GM12878 (cell line): Measurements from ENCODE around the gene GBX1. TPM values are rescaled to one million over a fixed set of nuclear protein-coding genes. Genes with fewer than 3 reads are reported as not detected.

Experiments
- ATAC-seq: fragments of 200-7000 bp; cut with Tn5 transposase; 3 replicates; pipeline ENCODE4 v1.9.1; 2020; ENCODE audit warnings: mild to moderate bottlenecking, moderate library complexity
- BruUV-seq: library from RNA; stranded (reverse); fragments of 400-500 nt; replicated peaks from 2 replicates; lab custom pipeline; 2021; lab: Mats Ljungman, UMichigan
- CTCF ChIA-PET: fragments of 300-600 bp; sonication (Branson Sonifier 250); formaldehyde crosslinking; extraction: SDS; loops from one replicate; lab custom pipeline; 2021; ENCODE audit warnings: inconsistent platforms; lab: Yijun Ruan, JAX
- POLR2A ChIA-PET: fragments of 350-600 bp; formaldehyde crosslinking; extraction: SDS; loops from one replicate; lab custom pipeline; 2021; ENCODE audit warnings: inconsistent platforms; lab: Charles Lee
- RAD21 ChIA-PET: fragments of 300-600 bp; sonication (Branson Sonifier 250); formaldehyde crosslinking; loops from one replicate; lab custom pipeline; 2023; ENCODE audit warnings: antibody characterized with exemption; ENCODE audit not compliant: unreplicated experiment; lab: Charles Lee
- SMC1A ChIA-PET: fragments of 300-600 bp; sonication (Branson Sonifier 250); formaldehyde crosslinking; loops from one replicate; lab custom pipeline; 2023; ENCODE audit not compliant: unreplicated experiment, uncharacterized antibody; lab: Charles Lee
- DNase-seq: peaks from one replicate; pipeline ENCODE4 v3.0.0-alpha.2; 2011; ENCODE audit warnings: low read depth, low spot score
- FAIRE-seq: peaks from 3 replicates; lab custom pipeline; 2011; peaks lifted over from hg19 to GRCh38; lab: Jason Lieb, UNC
- H2AFZ ChIP-seq: 2 replicates; pipeline ENCODE4 v1.6.0; 2011; ENCODE audit warnings: low read depth, low read length, control low read depth; ENCODE audit not compliant: control insufficient read depth
- H3K27ac ChIP-seq: 2 replicates; pipeline ENCODE4 v1.5.1; 2011; ENCODE audit warnings: control low read depth; ENCODE audit not compliant: control insufficient read depth, insufficient read depth
- H3K27me3 ChIP-seq, 2 experiments: replicated peaks in 1 of 2; 2 replicates each; pipeline versions ENCODE4 v1.6.0 to v1.6.1; 2011; ENCODE audit warnings: low read length in 1 of 2; ENCODE audit not compliant: control insufficient read depth in 2 of 2, insufficient read depth in 2 of 2
- H3K36me3 ChIP-seq, 2 experiments: 2 replicates each; pipeline ENCODE4 v1.5.1; 2011; ENCODE audit warnings: low read length in 1 of 2; ENCODE audit not compliant: control insufficient read depth in 2 of 2, insufficient read depth in 2 of 2
- H3K4me1 ChIP-seq: 2 replicates; pipeline ENCODE4 v1.6.1; 2011; ENCODE audit warnings: mild to moderate bottlenecking, low read length, moderate library complexity, mixed read lengths; ENCODE audit not compliant: control insufficient read depth, insufficient read depth
- H3K4me2 ChIP-seq: 2 replicates; pipeline ENCODE4 v1.6.0; 2011; ENCODE audit warnings: control low read depth; ENCODE audit not compliant: control insufficient read depth, insufficient read depth
- H3K4me3 ChIP-seq: fragments of 200-600 bp; sonication (generic); 2 replicates; pipeline ENCODE4 v1.5.1; 2016
- H3K79me2 ChIP-seq: 2 replicates; pipeline ENCODE4 v1.6.0; 2011; ENCODE audit warnings: low read length; ENCODE audit not compliant: control insufficient read depth, insufficient read depth
- H3K9ac ChIP-seq: 2 replicates; pipeline ENCODE4 v1.8.0; 2011; ENCODE audit warnings: low read length, control low read depth, mixed read lengths; ENCODE audit not compliant: control insufficient read depth, insufficient read depth
- H3K9me3 ChIP-seq: replicated peaks from 3 replicates; pipeline ENCODE4 v1.5.1; 2011; ENCODE audit warnings: mild to moderate bottlenecking, low read length; ENCODE audit not compliant: control insufficient read depth, insufficient read depth
- H4K20me1 ChIP-seq: 2 replicates; pipeline ENCODE4 v1.6.0; 2011; ENCODE audit not compliant: control insufficient read depth, insufficient read depth
- ASH2L ChIP-seq: fragments of 300-600, 200-600 bp; sonication (generic); IDR thresholded peaks from 2 replicates; pipeline ENCODE4 v1.6.1; 2017; ENCODE audit warnings: low read depth, mild to moderate bottlenecking, borderline replicate concordance
- MEF2A ChIP-seq: IDR thresholded peaks from 2 replicates; pipeline ENCODE4 v1.6.1; 2011; ENCODE audit warnings: low read depth, mild to moderate bottlenecking, low read length, moderate library complexity; ENCODE audit not compliant: insufficient read depth
- MYB ChIP-seq: fragments of 150-350 bp; IDR thresholded peaks from 2 replicates; pipeline ENCODE4 v1.6.1; 2014; ENCODE audit warnings: mild to moderate bottlenecking, low read depth, low read length, borderline replicate concordance
- NBN ChIP-seq: fragments of 450-650 bp; IDR thresholded peaks from 2 replicates; pipeline ENCODE4 v1.6.1; 2016
- NFIC ChIP-seq: IDR thresholded peaks from 2 replicates; pipeline ENCODE4 v1.6.1; 2012; ENCODE audit warnings: low read depth, mild to moderate bottlenecking, inconsistent platforms, low read length, moderate library complexity
- POLR2AphosphoS2 ChIP-seq: IDR thresholded peaks from 2 replicates; pipeline ENCODE4 v1.6.1; 2011; ENCODE audit warnings: low read depth, mild to moderate bottlenecking, low read length, improper control_type of control experiment, moderate library complexity
- POLR2AphosphoS5 ChIP-seq: IDR thresholded peaks from 2 replicates; pipeline ENCODE4 v1.6.1; 2011; ENCODE audit warnings: mild to moderate bottlenecking, low read length, inconsistent platforms
- RBBP5 ChIP-seq: fragments of 200-600 bp; sonication (generic); conservative IDR thresholded peaks from 2 replicates; pipeline ENCODE4 v1.6.1; 2016
- SUPT20H ChIP-seq: IDR thresholded peaks from 2 replicates; pipeline ENCODE4 v1.6.1; 2011; ENCODE audit warnings: low read depth, mild to moderate bottlenecking, low read length, moderate library complexity, borderline replicate concordance; ENCODE audit not compliant: control insufficient read depth
- WRNIP1 ChIP-seq: IDR thresholded peaks from 2 replicates; pipeline ENCODE4 v1.6.1; 2011; ENCODE audit warnings: low read depth, low read length, improper control_type of control experiment, borderline replicate concordance
- ZNF622 ChIP-seq: fragments of 450-650 bp; IDR thresholded peaks from 2 replicates; pipeline ENCODE4 v1.6.1; 2017; ENCODE audit warnings: mild to moderate bottlenecking, inconsistent platforms
- WGBS: methylation state at CpG from one replicate; pipeline ENCODE4 v1.1.6; 2016; ENCODE audit warnings: low lambda C conversion rate; ENCODE audit not compliant: insufficient replicate concordance, insufficient coverage; ENCODE audit errors: missing lambda C conversion rate; 5-methylcytosine and 5-hydroxymethylcytosine counted together
- in situ Hi-C: fragments of 300-500 bp; cut with MboI; formaldehyde crosslinking; loops from 9 replicates; pipeline ENCODE4 v1.14.3; 2018; ENCODE audit warnings: mixed read lengths
- intact Hi-C: fragments of 100-400 bp; cut with micrococcal nuclease; formaldehyde crosslinking; loops from one replicate; pipeline ENCODE4 v1.14.2; 2022; ENCODE audit not compliant: unreplicated experiment
- polyA plus RNA-seq, 11 experiments: library from polyadenylated mRNA; depleted of rRNA in 4 of 11; unstranded in 6 of 11; stranded (reverse) in 5 of 11; fragments of >200 nt; fragmentation: Nextera tagmentation in 4 of 11; fragmentation: Illumina TruSeq in 1 of 11; extraction: Ambion mirVana in 4 of 11; extraction: Trizol in 1 of 11; gene quantifications; 1 replicate in 1 of 11; 2 replicates in 10 of 11; pipeline versions ENCODE4 v1.2.1 to v1.2.3, GENCODE V29; 2011 to 2016; ENCODE audit warnings: inconsistent platforms in 2 of 11, missing spikeins in 2 of 11, low read depth in 1 of 11
- total RNA-seq, 4 experiments: library from RNA; depleted of rRNA in 3 of 4; stranded (reverse); fragments of >200 nt in 3 of 4; fragmentation: Illumina TruSeq in 1 of 4; extraction: Trizol in 1 of 4; gene quantifications; 2 replicates each; pipeline versions ENCODE4 v1.2.1 to v1.2.3, GENCODE V29; 2013 to 2021
- TF ChIP-seq, protein P1 (sequence below): fragments of 450-650 bp; IDR thresholded peaks from 2 replicates; pipeline ENCODE4 v1.6.1; 2016; ENCODE audit warnings: mild to moderate bottlenecking, moderate library complexity, borderline replicate concordance
- TF ChIP-seq, protein P2 (sequence below): fragments of 450-650 bp; conservative IDR thresholded peaks from 2 replicates; pipeline ENCODE4 v1.6.1; 2017; ENCODE audit warnings: mild to moderate bottlenecking, moderate library complexity
- TF ChIP-seq, protein P3 (sequence below): fragments of 450-650 bp; IDR thresholded peaks from 2 replicates; pipeline ENCODE4 v1.6.1; 2017; ENCODE audit warnings: low read depth, mild to moderate bottlenecking, moderate library complexity
- TF ChIP-seq, protein P4 (sequence below): IDR thresholded peaks from 2 replicates; pipeline ENCODE4 v1.6.1; 2012; ENCODE audit warnings: low read depth, low read length, improper control_type of control experiment

GBX1 gene
- total and polyA plus RNA-seq, 10 of the 15 experiments (the other 5 are each of a cell fraction or from before 2014, with no cell fraction given): not detected

DNA sequence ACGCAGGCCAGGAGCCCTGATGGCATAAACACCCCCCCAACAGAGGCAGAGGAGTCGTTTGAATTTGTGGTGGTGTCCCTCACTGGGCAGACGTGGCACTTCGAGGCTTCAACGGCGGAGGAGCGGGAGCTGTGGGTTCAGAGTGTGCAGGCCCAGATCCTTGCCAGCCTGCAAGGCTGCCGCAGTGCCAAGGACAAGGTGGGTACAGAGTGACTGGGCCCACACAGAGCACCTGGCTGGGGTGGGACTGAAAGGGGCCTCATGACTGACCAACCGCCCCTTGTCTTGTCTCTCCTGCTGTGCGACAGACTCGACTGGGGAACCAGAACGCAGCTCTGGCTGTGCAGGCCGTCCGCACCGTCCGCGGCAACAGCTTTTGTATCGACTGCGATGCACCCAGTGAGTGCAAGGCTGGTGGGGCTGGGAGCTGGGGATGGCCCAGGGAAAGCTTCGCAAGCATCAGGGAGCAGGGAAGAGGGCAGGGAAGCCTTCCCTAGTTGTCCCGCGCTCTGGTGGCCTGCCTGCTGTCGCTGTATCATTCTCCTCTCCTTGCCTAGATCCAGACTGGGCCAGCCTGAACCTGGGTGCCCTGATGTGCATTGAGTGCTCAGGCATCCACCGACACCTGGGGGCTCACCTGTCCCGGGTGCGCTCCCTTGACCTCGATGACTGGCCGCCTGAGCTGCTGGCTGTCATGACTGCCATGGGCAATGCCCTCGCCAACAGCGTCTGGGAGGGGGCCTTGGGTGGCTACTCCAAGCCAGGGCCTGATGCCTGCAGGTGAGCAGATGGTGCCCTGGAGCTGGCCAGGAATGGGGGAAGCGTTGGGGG is 25.4 kb downstream of the GBX1 start:
- RAD21 ChIA-PET: no interaction called here
- FAIRE-seq: no peak
- WGBS: 93% methylated on average over 31 of the region's 31 CpGs

More for the DNA sequence above, 25.4 kb downstream of the GBX1 start:
- H3K4me3 ChIP-seq: no peak overlapping the region
- H3K79me2 ChIP-seq: no peaks in the 10 kb centered on the region
- ATAC-seq: no peak
- no peaks in the 10 kb centered on the region for H3K4me1 ChIP-seq
- H3K27ac ChIP-seq: no peak overlapping the region
- ChIA-PET SMC1A (no interaction called here), POLR2A (no interaction called here), CTCF (interaction anchor here (1.4 kb wide), 1 partner anchor 30 kb away, joined by 3 read pairs; no protein-coding TSS in a partner anchor)
- no TSS peak for BruUV-seq
- intact Hi-C loops (no loop called here), in situ Hi-C loops (no loop called here)
- H3K27me3 ChIP-seq: no peaks in the 10 kb centered on the region
- no peak overlapping the region for H2AFZ ChIP-seq
- no peak for DNase-seq
- H3K9ac ChIP-seq: no peak overlapping the region
- TF ChIP-seq, protein P1, sequence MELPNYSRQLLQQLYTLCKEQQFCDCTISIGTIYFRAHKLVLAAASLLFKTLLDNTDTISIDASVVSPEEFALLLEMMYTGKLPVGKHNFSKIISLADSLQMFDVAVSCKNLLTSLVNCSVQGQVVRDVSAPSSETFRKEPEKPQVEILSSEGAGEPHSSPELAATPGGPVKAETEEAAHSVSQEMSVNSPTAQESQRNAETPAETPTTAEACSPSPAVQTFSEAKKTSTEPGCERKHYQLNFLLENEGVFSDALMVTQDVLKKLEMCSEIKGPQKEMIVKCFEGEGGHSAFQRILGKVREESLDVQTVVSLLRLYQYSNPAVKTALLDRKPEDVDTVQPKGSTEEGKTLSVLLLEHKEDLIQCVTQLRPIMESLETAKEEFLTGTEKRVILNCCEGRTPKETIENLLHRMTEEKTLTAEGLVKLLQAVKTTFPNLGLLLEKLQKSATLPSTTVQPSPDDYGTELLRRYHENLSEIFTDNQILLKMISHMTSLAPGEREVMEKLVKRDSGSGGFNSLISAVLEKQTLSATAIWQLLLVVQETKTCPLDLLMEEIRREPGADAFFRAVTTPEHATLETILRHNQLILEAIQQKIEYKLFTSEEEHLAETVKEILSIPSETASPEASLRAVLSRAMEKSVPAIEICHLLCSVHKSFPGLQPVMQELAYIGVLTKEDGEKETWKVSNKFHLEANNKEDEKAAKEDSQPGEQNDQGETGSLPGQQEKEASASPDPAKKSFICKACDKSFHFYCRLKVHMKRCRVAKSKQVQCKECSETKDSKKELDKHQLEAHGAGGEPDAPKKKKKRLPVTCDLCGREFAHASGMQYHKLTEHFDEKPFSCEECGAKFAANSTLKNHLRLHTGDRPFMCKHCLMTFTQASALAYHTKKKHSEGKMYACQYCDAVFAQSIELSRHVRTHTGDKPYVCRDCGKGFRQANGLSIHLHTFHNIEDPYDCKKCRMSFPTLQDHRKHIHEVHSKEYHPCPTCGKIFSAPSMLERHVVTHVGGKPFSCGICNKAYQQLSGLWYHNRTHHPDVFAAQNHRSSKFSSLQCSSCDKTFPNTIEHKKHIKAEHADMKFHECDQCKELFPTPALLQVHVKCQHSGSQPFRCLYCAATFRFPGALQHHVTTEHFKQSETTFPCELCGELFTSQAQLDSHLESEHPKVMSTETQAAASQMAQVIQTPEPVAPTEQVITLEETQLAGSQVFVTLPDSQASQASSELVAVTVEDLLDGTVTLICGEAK: no peak
- TF ChIP-seq, protein P2, sequence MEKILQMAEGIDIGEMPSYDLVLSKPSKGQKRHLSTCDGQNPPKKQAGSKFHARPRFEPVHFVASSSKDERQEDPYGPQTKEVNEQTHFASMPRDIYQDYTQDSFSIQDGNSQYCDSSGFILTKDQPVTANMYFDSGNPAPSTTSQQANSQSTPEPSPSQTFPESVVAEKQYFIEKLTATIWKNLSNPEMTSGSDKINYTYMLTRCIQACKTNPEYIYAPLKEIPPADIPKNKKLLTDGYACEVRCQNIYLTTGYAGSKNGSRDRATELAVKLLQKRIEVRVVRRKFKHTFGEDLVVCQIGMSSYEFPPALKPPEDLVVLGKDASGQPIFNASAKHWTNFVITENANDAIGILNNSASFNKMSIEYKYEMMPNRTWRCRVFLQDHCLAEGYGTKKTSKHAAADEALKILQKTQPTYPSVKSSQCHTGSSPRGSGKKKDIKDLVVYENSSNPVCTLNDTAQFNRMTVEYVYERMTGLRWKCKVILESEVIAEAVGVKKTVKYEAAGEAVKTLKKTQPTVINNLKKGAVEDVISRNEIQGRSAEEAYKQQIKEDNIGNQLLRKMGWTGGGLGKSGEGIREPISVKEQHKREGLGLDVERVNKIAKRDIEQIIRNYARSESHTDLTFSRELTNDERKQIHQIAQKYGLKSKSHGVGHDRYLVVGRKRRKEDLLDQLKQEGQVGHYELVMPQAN: no peak
- TF ChIP-seq NBN (no peak), SUPT20H (no peak), POLR2AphosphoS5 (no peak), POLR2AphosphoS2 (no peak), MEF2A (no peak), WRNIP1 (no peak), ASH2L (no peak), RBBP5 (no peak), NFIC (no peak), MYB (no peak), ZNF622 (no peak)
- TF ChIP-seq, protein P3, sequence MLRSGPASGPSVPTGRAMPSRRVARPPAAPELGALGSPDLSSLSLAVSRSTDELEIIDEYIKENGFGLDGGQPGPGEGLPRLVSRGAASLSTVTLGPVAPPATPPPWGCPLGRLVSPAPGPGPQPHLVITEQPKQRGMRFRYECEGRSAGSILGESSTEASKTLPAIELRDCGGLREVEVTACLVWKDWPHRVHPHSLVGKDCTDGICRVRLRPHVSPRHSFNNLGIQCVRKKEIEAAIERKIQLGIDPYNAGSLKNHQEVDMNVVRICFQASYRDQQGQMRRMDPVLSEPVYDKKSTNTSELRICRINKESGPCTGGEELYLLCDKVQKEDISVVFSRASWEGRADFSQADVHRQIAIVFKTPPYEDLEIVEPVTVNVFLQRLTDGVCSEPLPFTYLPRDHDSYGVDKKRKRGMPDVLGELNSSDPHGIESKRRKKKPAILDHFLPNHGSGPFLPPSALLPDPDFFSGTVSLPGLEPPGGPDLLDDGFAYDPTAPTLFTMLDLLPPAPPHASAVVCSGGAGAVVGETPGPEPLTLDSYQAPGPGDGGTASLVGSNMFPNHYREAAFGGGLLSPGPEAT: no peak
- TF ChIP-seq, protein P4, sequence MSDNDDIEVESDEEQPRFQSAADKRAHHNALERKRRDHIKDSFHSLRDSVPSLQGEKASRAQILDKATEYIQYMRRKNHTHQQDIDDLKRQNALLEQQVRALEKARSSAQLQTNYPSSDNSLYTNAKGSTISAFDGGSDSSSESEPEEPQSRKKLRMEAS: no peak
- H3K9me3 ChIP-seq: no peaks in the 10 kb centered on the region
- H3K36me3 ChIP-seq: peaks cover 2% of the 10 kb centered on the region in 2 experiments; a peak in 3 of 4 replicates
- no peaks in the 10 kb centered on the region for H4K20me1 ChIP-seq
- no peak overlapping the region for H3K4me2 ChIP-seq
